ENCODE data around the gene SOCS6. TPM values are rescaled to one million over a fixed set of nuclear protein-coding genes. Genes with fewer than 3 reads are reported as not detected.

SOCS6 gene
- total and polyA plus RNA-seq, 2 of the 13 experiments (the other 11 are each of a cell fraction or from before 2014, with no cell fraction given): 18.6 to 38.3 TPM

- no peak for TF ChIP-seq ZBTB4 (CRISPR knock-in tag; IDR thresholded peaks at IDR 0.05; ENCODE audit: borderline replicate concordance)
- TF ChIP-seq NR2F2 (IDR thresholded peaks at IDR 0.05; ENCODE audit: borderline replicate concordance, low read depth): no peak
- no peak for TF ChIP-seq PTBP1 (IDR thresholded peaks at IDR 0.05; ENCODE audit: low read depth, low read length, poor library complexity, severe bottlenecking)
- no peak for TF ChIP-seq ZNF550 (CRISPR knock-in tag; IDR thresholded peaks at IDR 0.05; ENCODE audit: borderline replicate concordance)
- no peak for TF ChIP-seq HNRNPL (IDR thresholded peaks at IDR 0.05; ENCODE audit: low read depth, low read length)
- no peak; the same call in 1 of the 2 replicates for TF ChIP-seq ZNF710 (CRISPR knock-in tag; IDR thresholded peaks at IDR 0.05; ENCODE audit: borderline replicate concordance)
- no peak for TF ChIP-seq NR0B2 (CRISPR knock-in tag; IDR thresholded peaks at IDR 0.05)
- 0 out of 2 replicates have a peak, but pooled peaks have one; percentile 50 for TF ChIP-seq TOE1 (CRISPR knock-in tag; IDR thresholded peaks at IDR 0.05)
- TF ChIP-seq ZNF646 (CRISPR knock-in tag; IDR thresholded peaks at IDR 0.05): no peak
- no peak for TF ChIP-seq MBD4 (IDR thresholded peaks at IDR 0.05; ENCODE audit: borderline replicate concordance, low read length)
- peak; percentile 76 for TF ChIP-seq PAXIP1 (CRISPR knock-in tag; conservative IDR thresholded peaks at IDR 0.05)
- TF ChIP-seq ATF5 (CRISPR knock-in tag; IDR thresholded peaks at IDR 0.05; ENCODE audit: low read depth): no peak
These were observed 44.9 kb downstream of the SOCS6 start (continued) for GRCh38 chr18:70333757-70334156.

All from HepG2 (cell line).